CD4-positive, alpha-beta T cell (primary cell): ENCODE data around the gene TAF3. TPM values are rescaled to one million over a fixed set of nuclear protein-coding genes. Genes with fewer than 3 reads are reported as not detected.

Experiments
- ATAC-seq: fragments of 200-7000 bp; cut with Tn5 transposase; one replicate; pipeline ENCODE4 v1.10.0; 2022; ENCODE audit warnings: mild to moderate bottlenecking; ENCODE audit not compliant: poor library complexity
- CTCF ChIA-PET: fragments of 350-600 bp; sonication (Branson Sonifier 250); formaldehyde crosslinking; loops from one replicate; lab custom pipeline; 2021; ENCODE audit warnings: antibody characterized with exemption, inconsistent platforms; lab: Charles Lee
- POLR2A ChIA-PET: fragments of 350-600 bp; sonication (Branson Sonifier 250); formaldehyde crosslinking; loops from one replicate; lab custom pipeline; 2021; ENCODE audit warnings: antibody characterized with exemption, inconsistent platforms; lab: Charles Lee
- DNase-seq, 14 experiments: peaks; one replicate each; pipeline ENCODE4 v3.0.0-alpha.2; 2013 to 2020; ENCODE audit warnings: mixed read lengths in 2 of 14
- H3K27ac ChIP-seq, 2 donors: one replicate each; pipeline versions ENCODE4 v1.5.1 to v1.7.0; 2013; ENCODE audit warnings: low read length in 2 of 2, low read depth in 1 of 2, mild to moderate bottlenecking in 1 of 2
- H3K27me3 ChIP-seq, 2 experiments: 1 replicate in 1 of 2; 2 replicates in 1 of 2; pipeline versions ENCODE4 v1.6.1 to v1.7.0; 2013; ENCODE audit warnings: low read length in 2 of 2, control low read depth in 1 of 2, mild to moderate bottlenecking in 1 of 2, moderate library complexity in 1 of 2; ENCODE audit not compliant: insufficient read depth in 2 of 2, control insufficient read depth in 1 of 2
- H3K36me3 ChIP-seq: one replicate; pipeline ENCODE4 v1.6.1; 2013; ENCODE audit warnings: low read length, control low read depth; ENCODE audit not compliant: insufficient read depth
- H3K4me1 ChIP-seq: one replicate; pipeline ENCODE4 v1.6.1; 2013; ENCODE audit warnings: low read length, control low read depth; ENCODE audit not compliant: insufficient read depth
- H3K4me3 ChIP-seq: one replicate; pipeline ENCODE4 v1.5.1; 2013; ENCODE audit warnings: mild to moderate bottlenecking, low read length, moderate library complexity
- H3K9me3 ChIP-seq, 2 experiments: 1 replicate in 1 of 2; 2 replicates in 1 of 2; pipeline versions ENCODE4 v1.6.1 to v1.7.0; 2013; ENCODE audit warnings: low read length in 2 of 2, mild to moderate bottlenecking in 2 of 2, control low read depth in 1 of 2, moderate library complexity in 1 of 2; ENCODE audit not compliant: control insufficient read depth in 1 of 2, insufficient read depth in 1 of 2
- H3K27ac Mint-ChIP-seq: one replicate; pipeline ENCODE4 v1.8.0; 2020; ENCODE audit warnings: mixed read lengths
- H3K27me3 Mint-ChIP-seq: one replicate; pipeline ENCODE4 v1.8.0; 2021; ENCODE audit warnings: mixed read lengths
- H3K36me3 Mint-ChIP-seq: one replicate; pipeline ENCODE4 v1.8.0; 2021; ENCODE audit warnings: low read depth, mixed read lengths
- H3K4me1 Mint-ChIP-seq: one replicate; pipeline ENCODE4 v1.8.0; 2021; ENCODE audit warnings: low read depth, mixed read lengths
- H3K4me3 Mint-ChIP-seq: one replicate; pipeline ENCODE4 v1.8.0; 2020; ENCODE audit warnings: mild to moderate bottlenecking, mixed read lengths
- H3K9me3 Mint-ChIP-seq: one replicate; pipeline ENCODE4 v1.8.0; 2020; ENCODE audit warnings: mixed read lengths
- intact Hi-C, 2 experiments: fragments of 100-400 bp; cut with DNase I in 1 of 2; cut with micrococcal nuclease in 1 of 2; formaldehyde crosslinking; loops; one replicate each; pipeline versions ENCODE4 v1.15.1 to v1.9.0; 2023 to 2025; cut with DNase I, micrococcal nuclease
- total RNA-seq, 174 experiments: library from RNA in 2 of 174; stranded (reverse) in 2 of 174; gene quantifications; one replicate each; pipeline ENCODE4 v1.2.3 and lab custom pipeline; 2021 to 2026
- TF ChIP-seq, protein P1 (sequence below): fragments of 200-600 bp; IDR thresholded peaks from one replicate; pipeline ENCODE4 v1.8.0; 2022; ENCODE audit warnings: antibody characterized with exemption, mild to moderate bottlenecking

TAF3 gene
- total RNA-seq, 2 experiments from 2014 or later: 12.6 to 12.8 TPM

DNA sequence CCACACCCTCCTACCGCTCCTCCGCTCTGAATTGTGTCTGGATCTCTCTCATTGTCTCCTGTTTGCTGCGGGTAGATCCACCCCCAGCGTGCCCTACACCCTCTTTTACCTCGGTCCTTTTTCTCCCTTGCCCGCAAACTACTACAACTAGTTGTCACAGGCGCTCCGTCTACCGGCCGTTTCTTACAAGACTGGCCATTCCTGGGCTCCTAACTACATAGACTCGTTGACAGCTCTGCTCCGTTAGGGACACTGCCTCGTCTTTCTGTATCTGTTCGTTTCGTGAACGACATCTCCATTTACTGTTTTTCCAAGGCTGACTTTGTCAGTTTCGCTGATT is 786 bp downstream of the TAF3 start:
- H3K27me3 Mint-ChIP-seq: peaks cover 5% of the 10 kb centered on the region
- H3K9me3 ChIP-seq: no peaks in the 10 kb centered on the region
- no peaks in the 10 kb centered on the region for H3K9me3 Mint-ChIP-seq
- intact Hi-C loops: loop anchor here in 1 of 2 experiments (5.0 kb wide), 1 partner anchor 238 kb away; no protein-coding TSS in a partner anchor
- peaks cover 48% of the 10 kb centered on the region for H3K4me1 Mint-ChIP-seq
- H3K27ac ChIP-seq: peak overlapping the region in 1 of 2 donors; percentile 20
- ATAC-seq: no peak
- POLR2A ChIA-PET: interaction anchor here (1.0 to 4.1 kb wide), 3 partner anchors 12 to 408 kb away, joined by 3 to 135 read pairs (median 3); partner anchors contain the start of genes ATP5F1C, KIN and SFMBT2
- peak overlapping the region; percentile 80 for H3K27ac Mint-ChIP-seq
- TF ChIP-seq, protein P1, sequence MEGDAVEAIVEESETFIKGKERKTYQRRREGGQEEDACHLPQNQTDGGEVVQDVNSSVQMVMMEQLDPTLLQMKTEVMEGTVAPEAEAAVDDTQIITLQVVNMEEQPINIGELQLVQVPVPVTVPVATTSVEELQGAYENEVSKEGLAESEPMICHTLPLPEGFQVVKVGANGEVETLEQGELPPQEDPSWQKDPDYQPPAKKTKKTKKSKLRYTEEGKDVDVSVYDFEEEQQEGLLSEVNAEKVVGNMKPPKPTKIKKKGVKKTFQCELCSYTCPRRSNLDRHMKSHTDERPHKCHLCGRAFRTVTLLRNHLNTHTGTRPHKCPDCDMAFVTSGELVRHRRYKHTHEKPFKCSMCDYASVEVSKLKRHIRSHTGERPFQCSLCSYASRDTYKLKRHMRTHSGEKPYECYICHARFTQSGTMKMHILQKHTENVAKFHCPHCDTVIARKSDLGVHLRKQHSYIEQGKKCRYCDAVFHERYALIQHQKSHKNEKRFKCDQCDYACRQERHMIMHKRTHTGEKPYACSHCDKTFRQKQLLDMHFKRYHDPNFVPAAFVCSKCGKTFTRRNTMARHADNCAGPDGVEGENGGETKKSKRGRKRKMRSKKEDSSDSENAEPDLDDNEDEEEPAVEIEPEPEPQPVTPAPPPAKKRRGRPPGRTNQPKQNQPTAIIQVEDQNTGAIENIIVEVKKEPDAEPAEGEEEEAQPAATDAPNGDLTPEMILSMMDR: no peak
- CTCF ChIA-PET: interaction anchor here (1.4 kb wide), 1 partner anchor 53 kb away, joined by 5 read pairs; no protein-coding TSS in a partner anchor
- DNase-seq: peak in 11 of 14 experiments; percentile 3 to 52 (median 7)
- peak overlapping the region; percentile 99 for H3K4me3 ChIP-seq
- peaks cover 25% of the 10 kb centered on the region for H3K4me1 ChIP-seq
- peak overlapping the region; percentile 97 for H3K4me3 Mint-ChIP-seq
- H3K36me3 Mint-ChIP-seq: peaks cover 43% of the 10 kb centered on the region
- H3K36me3 ChIP-seq: peaks cover 5% of the 10 kb centered on the region
- peaks cover 0 to 8% of the 10 kb centered on the region in 2 experiments for H3K27me3 ChIP-seq

DNA sequence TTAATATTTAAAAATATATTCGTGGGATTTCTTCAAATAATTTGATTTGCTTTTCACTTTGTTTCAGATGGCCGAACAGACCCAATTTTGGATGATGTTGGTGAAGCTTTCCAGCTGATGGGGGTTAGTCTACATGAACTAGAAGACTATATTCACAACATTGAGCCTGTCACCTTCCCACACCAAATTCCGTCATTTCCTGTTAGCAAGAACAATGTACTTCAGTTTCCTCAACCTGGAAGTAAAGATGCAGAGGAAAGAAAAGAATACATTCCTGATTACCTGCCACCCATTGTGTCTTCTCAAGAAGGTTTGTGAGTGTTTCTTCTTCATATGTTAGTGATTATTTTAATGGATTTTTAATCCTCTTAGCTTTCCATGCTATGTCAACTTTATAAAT is 5.9 kb downstream of the TAF3 start:
- Histone ChIP-seq H3K27ac (no peak overlapping the region), H3K9me3 (no peaks in the 10 kb centered on the region), H3K4me1 (peaks cover 13% of the 10 kb centered on the region), H3K27me3 (no peaks in the 10 kb centered on the region), H3K36me3 (peaks cover 34% of the 10 kb centered on the region), H3K4me3 (no peak overlapping the region)
- ChIA-PET CTCF (no interaction called here), POLR2A (no interaction called here)
- H3K36me3 Mint-ChIP-seq: peaks cover 77% of the 10 kb centered on the region
- intact Hi-C loops: no loop called here
- no peak for DNase-seq
- no peak overlapping the region for H3K4me3 Mint-ChIP-seq
- H3K4me1 Mint-ChIP-seq: peaks cover 59% of the 10 kb centered on the region
- H3K9me3 Mint-ChIP-seq: no peaks in the 10 kb centered on the region
- no peaks in the 10 kb centered on the region for H3K27me3 Mint-ChIP-seq
- TF ChIP-seq, protein P1: no peak
- ATAC-seq: no peak
- H3K27ac Mint-ChIP-seq: no peak overlapping the region

DNA sequence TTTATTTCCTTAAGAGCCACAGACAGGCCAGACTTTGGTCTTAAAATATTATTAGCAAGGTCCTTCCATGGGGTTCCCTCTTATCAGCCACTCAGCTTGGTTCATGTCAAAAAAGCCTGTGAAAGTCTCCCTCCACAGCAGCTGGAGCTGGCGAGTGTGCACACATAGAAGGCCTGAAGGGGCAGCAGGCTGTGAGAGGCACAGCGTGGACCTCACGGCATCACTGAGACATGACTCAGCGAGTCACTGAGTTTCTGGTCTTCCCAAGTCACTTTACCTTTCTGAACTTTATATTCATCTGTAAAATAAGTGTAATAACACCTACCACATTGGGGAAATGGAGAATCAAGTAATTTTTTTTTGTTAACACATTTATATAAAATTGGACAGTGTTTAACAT is 8.7 kb downstream of the TAF3 start:
- DNase-seq (no peak), ATAC-seq (no peak)
- no peak overlapping the region for H3K27ac ChIP-seq
- no peak overlapping the region for H3K4me3 ChIP-seq
- Mint-ChIP-seq H3K9me3 (no peaks in the 10 kb centered on the region), H3K27ac (no peak overlapping the region), H3K36me3 (peaks cover 70% of the 10 kb centered on the region), H3K4me1 (peaks cover 54% of the 10 kb centered on the region), H3K27me3 (no peaks in the 10 kb centered on the region), H3K4me3 (no peak overlapping the region)
- H3K27me3 ChIP-seq: no peaks in the 10 kb centered on the region
- TF ChIP-seq, protein P1: no peak
- H3K36me3 ChIP-seq: peaks cover 36% of the 10 kb centered on the region
- ChIA-PET CTCF (no interaction called here), POLR2A (no interaction called here)
- intact Hi-C loops: no loop called here
- H3K9me3 ChIP-seq: no peaks in the 10 kb centered on the region
- no peaks in the 10 kb centered on the region for H3K4me1 ChIP-seq
